Stimulated activated memory B cell treated with anti-CD40 and anti-IgM and Interleukin-4, amounts not matched to agents 10 μg/mL and 1 μg/mL and 100 μg/mL, for 72 hours (primary cell): ENCODE data around the gene STXBP4.

ENCODE experiments used
- ATAC-seq: fragments of 150-1000 bp; cut with Tn5 transposase; 2 replicates; pipeline ENCODE4 v1.10.0; 2021
- H3K27ac Mint-ChIP-seq: one replicate; pipeline ENCODE4 v1.8.0; 2022; ENCODE audit warnings: mild to moderate bottlenecking, mixed read lengths
- H3K27me3 Mint-ChIP-seq: one replicate; pipeline ENCODE4 v1.8.0; 2022; ENCODE audit warnings: mixed read lengths
- H3K36me3 Mint-ChIP-seq: one replicate; pipeline ENCODE4 v1.8.0; 2022; ENCODE audit warnings: mixed read lengths
- H3K4me1 Mint-ChIP-seq: one replicate; pipeline ENCODE4 v1.8.0; 2022; ENCODE audit warnings: mixed read lengths
- H3K4me3 Mint-ChIP-seq: one replicate; pipeline ENCODE4 v1.8.0; 2022; ENCODE audit warnings: mild to moderate bottlenecking, moderate library complexity, mixed read lengths
- H3K9me3 Mint-ChIP-seq: one replicate; pipeline ENCODE4 v1.8.0; 2022; ENCODE audit warnings: mixed read lengths

Gene STXBP4

DNA sequence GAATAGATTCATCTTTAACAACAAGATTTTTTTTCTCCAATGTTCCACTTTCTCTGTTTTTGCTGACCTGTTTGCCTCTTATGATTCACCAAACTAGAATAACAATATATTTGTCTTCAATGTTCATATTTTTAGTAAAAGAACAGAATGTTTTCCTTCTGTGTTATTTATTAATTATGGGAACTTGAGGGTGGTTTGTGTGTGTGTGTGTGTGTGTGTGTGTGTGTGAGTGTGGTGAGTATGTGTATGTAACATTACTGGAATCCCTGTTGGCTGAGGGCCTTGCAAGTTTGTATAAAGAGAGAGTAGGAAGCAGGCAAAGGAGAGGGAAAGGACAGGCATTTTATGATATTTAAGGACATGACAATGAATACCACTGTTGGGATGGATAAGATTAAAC is 13.8 kb downstream of the STXBP4 start:
- Mint-ChIP-seq H3K36me3 (peaks cover 8% of the 10 kb centered on the region), H3K4me1 (no peaks in the 10 kb centered on the region), H3K4me3 (no peak overlapping the region), H3K9me3 (no peaks in the 10 kb centered on the region), H3K27me3 (no peaks in the 10 kb centered on the region), H3K27ac (no peak overlapping the region)
- no peak for ATAC-seq

DNA sequence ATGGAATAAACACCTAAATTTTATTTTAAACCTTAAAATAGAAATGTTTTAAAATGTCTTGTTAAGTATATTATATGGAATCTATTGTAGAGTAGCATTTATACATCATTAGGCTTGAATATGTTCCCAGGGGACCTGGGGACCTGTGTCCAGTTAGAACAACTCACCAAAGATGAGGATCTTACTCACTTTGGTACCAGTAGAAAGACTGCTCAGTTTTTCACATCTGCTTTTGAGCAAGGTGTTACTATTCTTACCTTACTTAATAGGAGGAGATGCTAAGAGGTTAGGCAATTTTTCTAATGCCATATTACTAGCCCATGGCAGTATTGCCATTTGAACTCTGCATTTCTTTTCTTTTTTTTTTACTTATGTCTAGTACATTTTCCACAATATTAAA is 14.7 kb downstream of the STXBP4 start:
- H3K27me3 Mint-ChIP-seq: no peaks in the 10 kb centered on the region
- no peak overlapping the region for H3K4me3 Mint-ChIP-seq
- no peak overlapping the region for H3K27ac Mint-ChIP-seq
- peaks cover 8% of the 10 kb centered on the region for H3K36me3 Mint-ChIP-seq
- ATAC-seq: peak; percentile 48
- no peaks in the 10 kb centered on the region for H3K4me1 Mint-ChIP-seq
- no peaks in the 10 kb centered on the region for H3K9me3 Mint-ChIP-seq

DNA sequence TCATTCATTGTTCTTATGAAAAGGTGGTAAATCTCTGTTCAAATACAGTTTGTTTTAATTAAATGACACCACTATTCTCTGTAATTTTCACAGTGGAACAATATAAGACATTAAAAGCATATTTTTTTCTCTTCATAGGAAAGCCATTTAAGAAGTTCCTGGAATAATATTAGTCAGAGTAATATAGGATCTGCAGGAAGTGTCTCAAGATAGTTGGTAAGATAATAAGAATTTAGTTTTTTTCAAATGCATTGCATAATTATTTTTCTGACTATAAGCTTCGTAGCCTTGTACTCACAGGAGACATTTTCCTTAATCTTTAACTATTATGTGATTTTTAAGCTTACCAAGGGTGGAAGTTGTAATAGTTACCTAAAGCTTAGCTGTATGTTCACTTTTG is 16.9 kb downstream of the STXBP4 start:
- H3K27ac Mint-ChIP-seq: no peak overlapping the region
- no peak overlapping the region for H3K4me3 Mint-ChIP-seq
- no peaks in the 10 kb centered on the region for H3K9me3 Mint-ChIP-seq
- ATAC-seq: no peak
- H3K36me3 Mint-ChIP-seq: no peaks in the 10 kb centered on the region
- no peaks in the 10 kb centered on the region for H3K4me1 Mint-ChIP-seq
- H3K27me3 Mint-ChIP-seq: no peaks in the 10 kb centered on the region

DNA sequence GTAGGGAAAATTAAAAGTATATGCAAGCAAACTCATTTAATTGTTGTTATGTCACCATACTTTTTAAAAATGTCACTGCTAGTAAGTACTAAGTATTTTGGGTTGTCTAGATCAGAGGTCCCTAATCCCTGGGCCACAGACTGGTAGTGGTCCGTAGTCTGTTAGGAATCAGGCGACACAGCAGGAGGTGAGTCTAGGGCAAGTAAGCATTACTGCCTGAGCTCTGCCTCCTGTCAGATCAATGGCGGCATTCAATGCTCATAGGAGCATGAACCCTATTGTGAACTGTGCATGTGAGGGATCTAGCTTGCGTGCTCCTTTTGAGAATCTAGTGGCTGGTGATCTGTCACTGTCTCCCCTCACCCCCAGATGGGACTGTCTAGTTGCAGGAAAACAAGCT is 21.6 kb downstream of the STXBP4 start:
- no peaks in the 10 kb centered on the region for H3K9me3 Mint-ChIP-seq
- H3K27ac Mint-ChIP-seq: no peak overlapping the region
- no peak overlapping the region for H3K4me3 Mint-ChIP-seq
- no peak for ATAC-seq
- no peaks in the 10 kb centered on the region for H3K27me3 Mint-ChIP-seq
- no peaks in the 10 kb centered on the region for H3K4me1 Mint-ChIP-seq
- no peaks in the 10 kb centered on the region for H3K36me3 Mint-ChIP-seq

DNA sequence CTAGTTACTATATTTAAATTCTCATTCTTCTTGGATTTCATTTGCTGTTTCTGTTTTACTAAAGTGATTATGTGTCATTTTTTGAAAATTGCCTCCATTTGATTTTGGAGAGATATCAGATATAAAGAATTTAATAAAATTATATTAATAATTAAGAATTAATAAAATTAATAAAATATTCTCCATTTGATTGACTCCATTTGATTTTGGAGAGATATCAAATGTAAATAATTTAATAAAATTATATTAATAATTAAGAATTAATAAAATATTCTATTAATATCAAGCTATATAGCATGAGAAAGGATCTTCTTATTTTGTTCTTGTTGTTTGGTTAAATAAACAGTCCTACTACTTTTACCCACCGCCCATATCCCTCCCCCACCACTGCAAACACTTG is 23.0 kb downstream of the STXBP4 start:
- Mint-ChIP-seq H3K4me3 (no peak overlapping the region), H3K27ac (no peak overlapping the region), H3K9me3 (no peaks in the 10 kb centered on the region), H3K4me1 (no peaks in the 10 kb centered on the region), H3K27me3 (no peaks in the 10 kb centered on the region), H3K36me3 (no peaks in the 10 kb centered on the region)
- ATAC-seq: no peak

DNA sequence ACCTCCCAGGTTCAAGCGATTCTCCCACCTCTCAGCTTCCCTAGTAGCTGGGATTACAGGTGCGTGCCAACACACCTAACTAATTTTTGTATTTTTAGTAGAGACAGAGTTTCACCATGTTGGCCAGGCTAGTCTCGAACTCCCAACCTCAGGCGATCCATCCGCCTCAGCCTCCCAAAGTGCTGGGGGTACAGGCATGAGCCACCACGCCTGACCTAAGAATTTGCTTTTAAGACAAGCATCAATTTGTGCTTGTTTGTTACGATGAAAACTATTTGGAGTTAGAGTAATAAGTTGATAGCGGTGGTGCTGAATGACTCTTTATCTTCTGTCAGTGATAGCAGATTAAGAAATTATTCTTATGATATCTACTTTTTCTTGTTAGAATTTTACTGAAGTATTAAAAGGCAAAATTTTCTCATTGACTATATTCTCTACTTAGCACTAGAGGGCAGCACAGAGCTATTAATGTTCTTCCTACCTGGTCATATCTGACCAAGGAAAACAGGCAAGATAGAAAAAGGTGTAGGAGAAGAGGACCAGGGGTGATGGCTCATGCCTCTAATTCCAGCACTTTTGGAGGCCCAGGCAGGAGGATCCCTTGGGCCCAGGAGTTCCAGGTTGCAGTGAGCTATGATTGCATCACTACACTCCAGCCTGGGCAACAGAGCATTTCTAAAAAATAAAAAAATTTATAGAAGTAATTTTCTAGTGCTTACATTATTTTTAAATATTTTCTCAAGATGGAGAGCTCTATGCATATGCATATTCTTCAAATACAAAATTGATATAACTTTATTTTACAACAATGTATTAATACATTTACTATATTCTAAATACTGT is 24.5 kb downstream of the STXBP4 start:
- no peak overlapping the region for H3K27ac Mint-ChIP-seq
- no peak for ATAC-seq

DNA sequence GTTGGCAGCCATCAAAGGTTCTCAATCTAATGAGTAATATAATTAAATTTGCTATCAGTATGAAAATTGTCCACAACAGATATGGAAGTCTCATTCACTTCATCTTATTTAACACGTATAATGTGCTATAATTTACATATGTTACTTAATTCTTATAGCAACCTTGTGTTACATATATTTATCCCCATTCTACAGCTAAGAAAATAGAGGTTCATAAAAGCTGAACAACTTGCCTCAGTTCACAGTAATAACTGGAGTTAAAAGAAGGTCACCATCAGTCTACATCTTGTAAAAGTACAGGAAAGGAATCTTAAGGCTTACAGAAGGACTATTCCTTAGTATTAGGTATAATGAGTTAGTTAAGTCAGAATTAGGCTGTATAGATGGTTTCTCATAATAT is 27.9 kb downstream of the STXBP4 start:
- no peaks in the 10 kb centered on the region for H3K36me3 Mint-ChIP-seq
- H3K27ac Mint-ChIP-seq: no peak overlapping the region
- no peaks in the 10 kb centered on the region for H3K4me1 Mint-ChIP-seq
- no peak overlapping the region for H3K4me3 Mint-ChIP-seq
- no peak for ATAC-seq
- no peaks in the 10 kb centered on the region for H3K9me3 Mint-ChIP-seq
- H3K27me3 Mint-ChIP-seq: no peaks in the 10 kb centered on the region

More for the DNA sequence above, 24.5 kb downstream of the STXBP4 start:
- no peaks in the 10 kb centered on the region for H3K4me1 Mint-ChIP-seq
- no peaks in the 10 kb centered on the region for H3K9me3 Mint-ChIP-seq
- no peaks in the 10 kb centered on the region for H3K27me3 Mint-ChIP-seq
- H3K36me3 Mint-ChIP-seq: no peaks in the 10 kb centered on the region
- no peak overlapping the region for H3K4me3 Mint-ChIP-seq

DNA sequence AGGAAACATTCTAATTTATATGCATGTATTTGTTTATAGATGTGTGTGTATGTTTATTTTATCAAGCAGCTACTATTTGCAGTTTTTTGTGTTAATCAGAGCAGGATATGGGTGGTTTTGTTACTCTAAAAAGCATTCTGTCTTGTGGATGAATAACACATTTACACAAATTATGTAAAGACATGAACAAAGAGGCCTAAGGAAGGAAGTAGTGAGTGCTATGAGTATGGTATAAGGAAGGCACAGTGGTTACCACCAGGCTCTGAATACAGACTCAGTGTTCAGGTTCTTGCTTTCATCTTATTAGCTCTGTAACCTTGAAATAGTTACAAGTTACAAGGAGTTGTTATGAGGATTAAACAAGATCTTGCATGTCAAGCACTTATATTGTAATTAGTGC is 33.9 kb downstream of the STXBP4 start:
- Mint-ChIP-seq H3K4me1 (no peaks in the 10 kb centered on the region), H3K4me3 (no peak overlapping the region), H3K36me3 (peaks cover 6% of the 10 kb centered on the region), H3K27me3 (no peaks in the 10 kb centered on the region), H3K27ac (no peak overlapping the region), H3K9me3 (peaks cover 2% of the 10 kb centered on the region)
- ATAC-seq: no peak

DNA sequence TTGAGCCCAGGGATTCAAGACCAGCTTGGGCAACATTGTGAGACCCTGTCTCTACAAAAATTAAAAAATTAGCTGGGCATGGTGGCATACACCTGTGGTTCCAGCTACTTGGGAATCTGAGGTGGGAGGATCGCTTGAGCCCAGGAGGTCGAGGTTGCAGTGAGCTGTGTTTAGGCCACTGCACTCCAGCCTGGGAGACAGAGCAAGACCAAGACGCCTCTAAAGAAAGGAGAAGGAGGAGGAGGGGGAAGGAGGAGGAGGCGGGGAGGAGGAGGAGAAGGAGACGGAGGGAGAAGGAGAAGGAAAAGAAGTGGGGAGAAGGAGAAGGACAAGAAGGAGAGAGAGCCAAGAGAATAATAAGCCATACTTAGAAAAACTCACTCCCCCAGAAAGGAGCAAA is 35.9 kb downstream of the STXBP4 start:
- H3K9me3 Mint-ChIP-seq: peaks cover 2% of the 10 kb centered on the region
- no peaks in the 10 kb centered on the region for H3K4me1 Mint-ChIP-seq
- no peak overlapping the region for H3K27ac Mint-ChIP-seq
- H3K36me3 Mint-ChIP-seq: peaks cover 18% of the 10 kb centered on the region
- no peaks in the 10 kb centered on the region for H3K27me3 Mint-ChIP-seq
- ATAC-seq: no peak
- no peak overlapping the region for H3K4me3 Mint-ChIP-seq

DNA sequence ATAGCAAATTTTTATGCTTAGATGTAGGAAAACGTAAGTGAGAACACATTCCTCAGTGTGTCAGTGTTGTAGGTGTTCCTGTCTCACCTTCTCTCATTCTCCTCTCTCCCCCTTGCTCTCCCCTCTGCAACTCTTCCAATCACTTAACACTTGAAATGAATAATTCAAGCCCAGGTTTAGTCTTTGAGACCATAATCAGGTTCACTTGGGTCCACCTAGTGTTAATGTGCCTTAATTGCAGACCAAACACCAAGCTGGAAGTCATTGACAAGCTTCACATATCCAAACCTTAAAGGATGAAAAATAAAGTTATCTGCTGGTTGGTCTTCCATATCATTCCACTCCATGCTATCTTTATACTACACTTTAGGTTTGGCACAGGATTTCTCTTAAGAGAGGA is 37.0 kb downstream of the STXBP4 start:
- no peaks in the 10 kb centered on the region for H3K27me3 Mint-ChIP-seq
- no peak overlapping the region for H3K4me3 Mint-ChIP-seq
- peaks cover 2% of the 10 kb centered on the region for H3K9me3 Mint-ChIP-seq
- peaks cover 18% of the 10 kb centered on the region for H3K36me3 Mint-ChIP-seq
- H3K4me1 Mint-ChIP-seq: no peaks in the 10 kb centered on the region
- ATAC-seq: no peak
- H3K27ac Mint-ChIP-seq: no peak overlapping the region

DNA sequence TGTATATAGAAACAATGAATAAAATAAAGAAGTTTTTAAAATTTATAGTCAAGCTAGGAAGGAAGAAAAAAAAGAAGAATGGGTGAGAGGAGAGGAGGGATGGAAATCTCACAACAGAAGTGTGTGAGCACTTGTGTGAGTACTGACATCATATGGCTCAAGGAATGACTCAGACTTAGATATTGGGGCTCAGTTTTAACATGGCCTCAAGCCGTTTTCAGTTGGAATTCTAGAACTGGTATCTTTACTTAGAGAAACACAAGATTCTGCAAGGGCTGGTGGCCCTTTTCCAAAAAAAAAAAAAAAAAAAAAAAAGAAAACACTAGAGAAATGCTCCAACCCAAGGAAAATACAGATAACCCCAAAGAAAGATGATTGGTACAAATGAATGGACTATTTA is 55.1 kb downstream of the STXBP4 start:
- Mint-ChIP-seq H3K4me3 (no peak overlapping the region), H3K27me3 (no peaks in the 10 kb centered on the region), H3K27ac (no peak overlapping the region), H3K4me1 (no peaks in the 10 kb centered on the region), H3K36me3 (peaks cover 14% of the 10 kb centered on the region), H3K9me3 (no peaks in the 10 kb centered on the region)
- ATAC-seq: no peak

DNA sequence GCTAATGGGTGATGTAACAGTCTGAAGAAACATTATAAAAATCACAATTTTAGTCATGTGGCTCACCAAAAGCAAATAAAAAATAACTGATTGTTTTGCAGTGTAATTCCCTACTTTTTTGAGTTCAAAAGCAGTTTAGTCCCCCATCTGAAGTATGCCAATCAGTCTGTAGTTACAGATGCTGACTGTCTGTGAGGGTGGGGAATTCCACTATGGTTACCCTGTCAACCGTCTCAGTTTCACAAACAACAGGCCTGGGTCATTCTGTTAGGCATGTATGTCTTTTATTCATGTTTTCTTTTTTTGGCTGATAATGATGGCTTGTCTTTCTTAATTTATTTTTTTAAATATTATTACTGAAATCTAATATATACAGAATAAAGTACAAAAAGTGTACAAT is 69.3 kb downstream of the STXBP4 start:
- ATAC-seq: peak; percentile 57
- Mint-ChIP-seq H3K36me3 (peaks cover 3% of the 10 kb centered on the region), H3K27me3 (no peaks in the 10 kb centered on the region), H3K27ac (no peak overlapping the region), H3K9me3 (no peaks in the 10 kb centered on the region), H3K4me1 (no peaks in the 10 kb centered on the region), H3K4me3 (no peak overlapping the region)

DNA sequence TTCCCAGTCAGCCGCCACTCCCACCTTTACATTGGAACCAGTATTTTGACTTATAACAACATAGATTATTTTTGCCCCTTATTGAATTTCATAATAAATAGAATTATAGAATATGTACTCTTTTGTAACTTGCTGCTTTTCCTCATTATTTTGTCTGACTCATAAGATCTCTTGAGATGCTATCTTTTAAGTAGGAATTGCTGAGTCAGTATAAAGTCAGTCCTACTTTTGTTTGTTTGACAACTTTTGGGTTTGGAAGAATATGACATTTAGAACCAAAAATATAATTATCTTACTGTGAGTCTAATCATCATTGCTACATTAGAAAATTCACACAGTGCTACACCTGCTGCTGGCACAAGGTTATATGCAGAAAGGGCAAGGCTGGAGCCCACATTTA is 69.7 kb downstream of the STXBP4 start:
- H3K4me1 Mint-ChIP-seq: no peaks in the 10 kb centered on the region
- H3K27me3 Mint-ChIP-seq: no peaks in the 10 kb centered on the region
- H3K36me3 Mint-ChIP-seq: peaks cover 1% of the 10 kb centered on the region
- no peak overlapping the region for H3K4me3 Mint-ChIP-seq
- H3K9me3 Mint-ChIP-seq: no peaks in the 10 kb centered on the region
- no peak for ATAC-seq
- no peak overlapping the region for H3K27ac Mint-ChIP-seq

DNA sequence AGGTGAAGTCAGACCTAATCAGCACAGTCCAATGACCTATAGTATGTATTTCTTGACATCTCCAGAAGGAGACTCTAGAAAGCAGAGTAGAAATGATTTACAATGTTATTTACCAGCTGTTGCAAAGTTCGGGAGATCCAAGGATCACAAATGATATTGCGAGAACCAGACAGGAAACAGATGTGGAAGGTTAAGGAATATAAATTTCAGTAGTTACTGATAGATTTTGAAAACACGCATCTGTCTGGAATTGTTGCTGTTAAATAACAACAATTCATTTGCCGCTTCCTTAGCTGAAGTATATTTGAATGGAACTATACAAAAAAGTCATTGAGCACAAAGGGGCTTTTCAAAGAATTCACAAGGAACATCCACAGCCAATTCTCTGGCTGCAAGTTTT is 72.0 kb downstream of the STXBP4 start:
- Mint-ChIP-seq H3K4me1 (no peaks in the 10 kb centered on the region), H3K36me3 (peaks cover 12% of the 10 kb centered on the region), H3K27ac (no peak overlapping the region), H3K27me3 (no peaks in the 10 kb centered on the region), H3K4me3 (no peak overlapping the region), H3K9me3 (no peaks in the 10 kb centered on the region)
- ATAC-seq: no peak

DNA sequence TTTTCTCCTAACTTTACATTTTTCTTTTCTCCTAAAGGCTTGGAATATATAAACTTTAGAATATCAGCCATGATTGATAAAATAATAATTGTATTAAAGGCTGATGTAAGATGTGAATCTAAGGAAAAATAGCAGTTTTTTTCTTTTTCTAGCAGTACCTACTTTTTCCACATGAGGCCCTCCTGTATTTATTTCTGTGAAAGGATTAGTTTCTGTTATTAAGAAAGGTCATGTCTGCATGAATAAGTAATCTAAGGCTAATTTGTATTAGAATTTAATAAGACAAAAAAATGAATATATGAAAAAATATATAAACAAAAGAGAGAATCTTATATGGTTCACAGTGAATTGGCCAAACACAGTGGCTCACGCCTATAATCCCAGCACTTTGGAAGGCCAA is 85.3 kb downstream of the STXBP4 start:
- Mint-ChIP-seq H3K27me3 (no peaks in the 10 kb centered on the region), H3K4me1 (no peaks in the 10 kb centered on the region), H3K27ac (no peak overlapping the region), H3K9me3 (peaks cover 5% of the 10 kb centered on the region), H3K4me3 (no peak overlapping the region), H3K36me3 (peaks cover 11% of the 10 kb centered on the region)
- ATAC-seq: no peak

DNA sequence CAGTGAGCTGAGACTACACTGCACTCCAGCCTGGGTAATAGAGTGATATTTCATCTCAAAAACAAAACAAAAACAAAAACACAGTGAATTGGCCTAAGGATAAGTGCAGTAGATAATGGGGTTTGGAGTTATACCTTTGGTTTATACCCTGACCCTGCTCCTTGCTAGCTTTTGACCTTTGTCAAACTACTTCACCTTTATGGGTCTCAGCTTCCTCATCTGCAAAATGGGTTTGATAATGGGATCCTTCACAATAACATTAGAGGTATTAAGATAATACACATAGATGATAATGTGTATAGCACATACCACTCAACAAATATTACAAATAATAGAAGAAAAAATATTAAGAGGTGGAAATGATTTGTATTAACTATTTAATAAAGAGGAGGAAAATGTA is 85.9 kb downstream of the STXBP4 start:
- ATAC-seq: no peak
- Mint-ChIP-seq H3K36me3 (peaks cover 5% of the 10 kb centered on the region), H3K27me3 (no peaks in the 10 kb centered on the region), H3K9me3 (no peaks in the 10 kb centered on the region), H3K27ac (no peak overlapping the region), H3K4me3 (no peak overlapping the region), H3K4me1 (no peaks in the 10 kb centered on the region)
